Stimulated activated CD8-positive, alpha-beta memory T cell treated with anti-CD3 and anti-CD28 coated beads, Interleukin-15, amount 100 ng/mL, for 48 hours (primary cell): ENCODE data around the gene CBX1.
"Not testable (repeated sequence)": the region's sequence is repeated elsewhere in the genome, so short reads cannot be mapped to it uniquely, and the experiment has no call there.

Experiments used
- DNase-seq, 2 donors: peaks; one replicate each; pipeline ENCODE4 v3.0.0-alpha.2; 2020; ENCODE audit warnings: low read depth in 2 of 2

CBX1 gene

DNA sequence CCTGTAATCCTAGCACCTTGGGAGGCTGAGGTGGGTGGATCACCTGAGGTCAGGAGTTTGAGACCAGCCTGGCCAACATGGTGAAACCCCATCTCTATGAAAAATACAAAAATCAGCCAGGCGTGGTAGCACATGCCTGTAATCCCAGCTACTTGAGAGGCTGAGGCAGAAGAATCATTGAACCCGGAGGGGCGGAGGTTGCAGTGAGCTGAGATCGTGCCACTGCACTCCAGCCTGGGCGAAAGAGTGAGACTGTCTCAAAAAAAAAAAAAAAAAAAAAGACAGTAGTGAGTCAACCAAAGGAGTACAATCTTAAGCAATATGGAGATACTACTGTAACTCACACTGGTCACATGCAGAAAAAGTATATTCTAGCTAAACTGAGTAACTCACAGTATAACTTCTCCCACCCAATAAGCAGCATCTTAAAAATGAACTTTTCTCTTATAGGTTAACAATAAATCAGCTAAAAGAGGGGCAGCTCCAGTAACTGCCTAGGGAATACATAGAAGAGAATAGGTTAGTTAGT, 27.6 kb downstream of the CBX1 start:
- not testable (repeated sequence) for DNase-seq

DNA sequence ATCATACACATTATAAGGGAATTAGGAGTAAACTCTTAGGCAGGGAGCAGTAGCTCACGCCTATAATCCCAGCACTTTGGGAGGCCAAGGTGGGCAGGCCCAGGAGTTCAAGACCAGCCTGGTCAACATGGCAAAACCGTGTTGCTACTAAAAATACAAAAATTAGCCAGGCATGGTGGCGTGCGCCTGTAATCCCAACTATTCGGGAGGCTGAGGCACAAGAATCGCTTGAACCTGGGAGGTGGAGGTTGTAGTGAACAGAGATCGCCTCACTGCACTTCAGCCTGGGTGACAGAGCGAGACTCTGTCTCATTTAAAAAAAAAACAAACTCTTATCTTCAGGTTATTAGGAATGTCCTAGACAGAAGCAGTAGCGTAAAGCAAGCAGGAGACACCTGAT, 28.5 kb downstream of the CBX1 start:
- not testable (repeated sequence) for DNase-seq

GRCh38 chr17:48071654-48072053, 29.6 kb downstream of the CBX1 start:
- no peak for DNase-seq

DNA sequence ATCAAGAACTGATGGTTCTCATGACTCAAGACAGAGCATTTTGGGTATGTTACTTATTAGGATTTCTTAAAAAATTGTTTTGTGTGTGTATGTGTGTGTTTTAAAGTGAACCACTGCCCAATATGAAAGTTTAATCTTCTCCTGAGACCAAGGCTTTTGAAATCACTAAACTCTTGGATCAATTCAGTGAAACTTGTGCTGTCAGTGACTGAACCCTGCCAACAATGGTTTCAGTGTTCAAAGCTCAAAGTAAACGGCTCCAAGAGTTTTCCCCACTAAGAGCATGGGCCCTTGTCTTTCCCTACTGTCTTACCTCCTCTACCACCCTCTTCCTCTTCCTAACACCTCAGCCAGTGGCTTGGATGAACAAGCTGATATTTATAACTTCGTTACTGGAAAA, 31.1 kb downstream of the CBX1 start:
- no peak for DNase-seq

- DNase-seq, result no peak
These were observed 32.8 kb downstream of the CBX1 start for GRCh38 chr17:48068491-48068961.

DNA sequence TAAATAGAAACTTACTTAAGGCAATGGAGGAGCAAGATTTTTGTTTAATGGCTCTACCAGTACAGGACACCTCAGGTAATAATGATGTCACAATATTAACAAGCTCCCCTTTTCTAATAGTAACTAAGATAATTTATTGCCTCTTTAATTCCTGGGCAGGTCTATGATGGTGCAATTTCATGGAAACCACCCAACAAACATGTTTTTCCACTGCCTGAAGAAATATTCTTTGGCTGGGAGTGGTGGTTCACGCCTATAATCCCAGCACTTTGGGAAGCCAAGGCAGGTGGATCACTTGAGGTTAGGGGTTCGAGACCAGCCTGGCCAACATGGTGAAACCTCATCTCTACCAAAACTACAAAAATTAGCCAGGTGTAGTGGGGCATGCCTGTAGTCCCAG, 33.5 kb downstream of the CBX1 start:
- not testable (repeated sequence) for DNase-seq

DNA sequence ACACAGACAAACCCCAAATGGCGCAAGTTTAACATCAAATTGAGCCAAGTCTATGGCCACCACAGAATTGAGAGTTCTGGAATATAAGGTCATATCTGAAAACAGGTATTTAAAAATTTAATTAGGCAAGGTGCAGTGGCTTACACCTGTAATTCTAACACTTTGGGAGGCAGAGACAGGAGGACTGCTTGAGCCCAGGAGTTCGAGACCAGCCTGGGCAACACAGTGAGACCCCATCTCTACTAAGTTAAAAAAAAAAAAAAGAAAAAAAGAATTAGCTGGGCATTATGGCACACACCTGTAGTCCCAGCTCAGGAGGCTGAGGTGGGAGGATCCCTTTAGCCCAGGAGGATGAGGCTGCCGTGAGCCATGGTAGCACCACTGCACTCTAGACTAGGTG, 34.0 kb downstream of the CBX1 start:
- DNase-seq, result no peak

DNA sequence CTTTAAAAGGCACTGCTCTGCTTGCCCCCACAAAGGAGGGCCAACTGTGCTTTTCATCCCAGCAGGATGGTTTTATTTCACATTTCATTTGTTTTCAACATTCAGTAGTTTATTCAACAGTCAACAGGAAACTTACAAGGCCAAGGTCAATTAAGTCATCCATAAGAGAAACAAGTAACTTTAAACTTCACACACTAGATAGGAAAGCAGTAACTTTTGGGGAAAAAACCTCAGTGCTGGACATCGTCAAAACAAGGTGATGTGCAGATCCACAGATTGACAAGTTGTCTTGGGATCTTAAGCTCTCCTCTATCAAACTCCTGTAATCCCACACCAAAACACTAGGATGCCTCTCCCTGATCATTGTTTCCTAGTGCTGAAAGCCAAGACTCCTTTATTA, 34.6 kb downstream of the CBX1 start:
- DNase-seq, result no peak

- DNase-seq, result no peak
These were observed 35.1 kb downstream of the CBX1 start for GRCh38 chr17:48066192-48066591.

GRCh38 chr17:48064638-48065037, 36.6 kb downstream of the CBX1 start:
- no peak for DNase-seq

DNA sequence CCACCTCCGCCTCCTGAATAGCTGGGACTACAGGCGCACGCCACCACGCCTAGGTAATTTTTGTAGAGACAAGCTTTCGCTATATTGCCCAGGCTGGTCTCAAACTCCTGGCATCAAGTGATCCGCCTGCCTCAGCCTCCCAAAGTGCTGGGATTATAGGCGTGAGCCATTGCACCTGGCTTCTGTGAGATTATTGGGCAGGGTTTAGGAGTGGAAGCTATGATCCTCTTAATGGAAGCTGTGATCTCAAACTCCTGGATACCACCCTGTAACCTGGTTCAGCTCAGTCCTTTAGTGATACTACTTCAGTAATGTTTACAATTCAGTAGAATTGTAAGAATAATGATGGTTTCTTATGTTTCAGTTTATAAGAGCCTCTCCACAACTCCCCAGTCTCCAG, 39.0 kb downstream of the CBX1 start:
- DNase-seq, result no peak

GRCh38 chr17:48060249-48060648, 41.0 kb downstream of the CBX1 start:
- DNase-seq, result no peak

GRCh38 chr17:48059125-48059668, 42.1 kb downstream of the CBX1 start:
- no peak for DNase-seq

DNA sequence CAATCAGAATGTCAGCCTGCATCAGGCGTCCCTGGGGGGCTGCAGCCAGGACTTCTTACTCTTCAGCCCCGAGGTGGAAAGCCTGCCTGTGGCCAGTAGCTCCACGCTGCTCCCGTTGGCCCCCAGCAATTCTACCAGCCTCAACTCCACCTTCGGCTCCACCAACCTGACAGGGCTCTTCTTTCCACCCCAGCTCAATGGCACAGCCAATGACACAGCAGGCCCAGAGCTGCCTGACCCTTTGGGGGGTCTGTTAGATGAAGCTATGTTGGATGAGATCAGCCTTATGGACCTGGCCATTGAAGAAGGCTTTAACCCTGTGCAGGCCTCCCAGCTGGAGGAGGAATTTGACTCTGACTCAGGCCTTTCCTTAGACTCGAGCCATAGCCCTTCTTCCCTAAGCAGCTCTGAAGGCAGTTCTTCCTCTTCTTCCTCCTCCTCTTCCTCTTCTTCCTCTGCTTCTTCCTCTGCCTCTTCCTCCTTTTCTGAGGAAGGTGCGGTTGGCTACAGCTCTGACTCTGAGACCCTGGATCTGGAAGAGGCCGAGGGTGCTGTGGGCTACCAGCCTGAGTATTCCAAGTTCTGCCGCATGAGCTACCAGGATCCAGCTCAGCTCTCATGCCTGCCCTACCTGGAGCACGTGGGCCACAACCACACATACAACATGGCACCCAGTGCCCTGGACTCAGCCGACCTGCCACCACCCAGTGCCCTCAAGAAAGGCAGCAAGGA, 42.7 kb downstream of the CBX1 start:
- DNase-seq, result no peak

DNA sequence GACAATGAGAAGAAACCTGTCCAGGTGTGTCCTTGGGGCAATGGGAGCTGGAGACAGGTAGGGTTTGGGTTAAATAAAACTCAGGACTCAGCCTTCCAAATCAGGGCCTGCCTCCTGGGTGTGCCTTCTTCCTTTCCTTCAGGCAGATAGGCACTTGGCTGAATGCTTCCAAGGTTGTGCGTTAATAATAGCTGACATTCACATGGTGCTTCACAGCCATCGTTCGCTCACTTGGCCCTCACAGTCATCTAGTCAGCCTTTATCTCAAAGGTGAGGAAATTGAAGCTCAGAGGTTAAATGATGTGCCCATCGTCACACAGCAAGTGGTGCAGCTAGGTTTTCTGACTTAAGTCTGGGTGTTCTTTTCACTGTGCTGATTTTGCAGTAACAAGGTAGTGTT, 43.7 kb downstream of the CBX1 start:
- no peak for DNase-seq

- DNase-seq, result no peak
These were observed 44.4 kb downstream of the CBX1 start for GRCh38 chr17:48056879-48057278.

- no peak for DNase-seq
These were observed 45.0 kb downstream of the CBX1 start for GRCh38 chr17:48056246-48056745.

- peak; percentile 35 to 38 for DNase-seq
These were observed 45.6 kb downstream of the CBX1 start for GRCh38 chr17:48055531-48056245.

- no peak for DNase-seq
These were observed 46.8 kb downstream of the CBX1 start for GRCh38 chr17:48054238-48055185.

- no peak for DNase-seq
These were observed 47.5 kb downstream of the CBX1 start for GRCh38 chr17:48053758-48054237.
